Lung microvascular endothelial cell (primary cell): ENCODE data around the gene C5AR2. TPM values are rescaled to one million over a fixed set of nuclear protein-coding genes. Genes with fewer than 3 reads are reported as not detected.
"Not testable (repeated sequence)": the region's sequence is repeated elsewhere in the genome, so short reads cannot be mapped to it uniquely, and the experiment has no call there.

Experiments
- DNase-seq, 2 donors: peaks; one replicate each; pipeline versions ENCODE4 v3.0.0 to v3.0.0-alpha.2; 2010; ENCODE audit warnings: low read depth in 2 of 2
- total RNA-seq: library from RNA; depleted of rRNA; stranded (reverse); fragments of >200 nt; gene quantifications from 2 replicates; pipeline ENCODE4 v1.2.1, GENCODE V29; 2014

The C5AR2 gene
- total RNA-seq, 1 donor from 2014 or later: under 0.01 TPM

DNA sequence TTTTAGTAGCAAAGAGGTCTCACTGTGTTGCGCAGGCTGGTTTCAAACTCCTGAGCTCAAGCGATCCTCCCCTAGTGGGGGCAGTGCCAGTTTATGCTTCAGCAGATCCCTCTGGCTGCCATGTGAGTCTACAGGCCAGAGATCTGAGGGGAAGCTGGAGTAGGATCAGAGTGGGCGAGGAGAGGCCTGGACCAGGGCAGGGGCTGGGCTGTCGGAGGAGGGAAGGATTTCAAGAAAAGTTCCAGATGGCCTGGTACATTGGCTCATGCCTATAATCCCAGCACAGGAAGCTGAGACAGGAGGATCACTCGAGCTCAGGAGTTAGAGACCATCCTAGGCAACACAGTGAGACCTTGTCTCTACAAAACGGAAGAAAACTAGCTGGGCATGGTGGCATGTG, 27.0 kb downstream of the C5AR2 start:
- no peak for DNase-seq

DNA sequence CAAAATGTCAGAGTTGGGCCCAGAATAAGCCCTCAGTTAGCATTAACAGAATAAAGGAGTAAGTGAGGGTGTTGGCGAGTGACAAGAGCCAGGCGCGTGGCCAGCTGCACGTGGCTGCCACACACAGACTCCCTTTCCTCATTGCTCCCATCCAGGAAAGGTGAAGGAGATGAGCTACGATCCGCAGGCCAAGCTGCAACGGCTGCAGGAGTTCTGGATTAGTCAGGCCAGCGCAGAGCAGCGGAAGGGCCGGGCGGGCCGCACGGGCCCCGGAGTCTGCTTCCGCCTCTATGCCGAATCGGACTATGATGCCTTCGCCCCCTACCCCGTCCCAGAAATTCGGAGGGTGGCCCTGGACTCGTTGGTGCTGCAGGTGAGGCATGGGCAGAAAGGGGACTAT, 30.3 kb downstream of the C5AR2 start:
- DNase-seq: no peak

DNA sequence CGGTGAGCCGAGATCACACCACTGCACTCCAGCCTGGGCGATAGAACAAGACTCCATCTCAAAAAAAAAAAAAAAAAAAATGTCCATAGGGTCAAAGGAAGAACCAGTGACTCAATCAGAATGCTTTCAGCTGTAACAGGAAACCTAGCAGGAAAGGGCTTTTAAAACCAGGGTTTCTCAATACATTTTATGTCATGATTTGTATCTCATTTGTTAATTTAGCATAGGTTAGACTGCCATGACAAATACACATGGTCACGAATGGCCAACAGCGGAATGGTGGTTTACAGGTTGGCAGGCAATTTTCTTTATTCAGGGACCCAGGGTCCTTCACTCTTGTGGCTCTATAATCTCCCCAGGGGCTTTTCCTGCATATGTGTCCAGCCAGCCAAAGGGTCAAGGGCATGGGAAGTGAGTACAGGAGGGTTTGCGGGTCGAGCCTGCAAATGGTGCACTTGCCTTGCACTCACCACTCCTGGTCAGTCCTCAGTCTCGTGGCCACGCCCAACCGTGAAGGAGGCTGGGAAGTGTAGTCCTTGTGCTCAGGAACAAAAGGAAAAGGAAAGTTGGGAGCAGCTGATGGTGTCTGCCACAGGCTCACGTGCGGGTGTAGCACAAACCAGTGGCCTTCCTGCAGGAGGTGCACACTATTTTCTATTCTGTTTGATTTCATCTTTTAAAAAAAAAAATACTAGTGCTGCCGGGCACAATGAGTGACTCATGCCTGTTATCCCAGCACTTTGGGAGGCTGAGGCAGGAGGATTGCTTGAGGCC, 32.0 kb downstream of the C5AR2 start:
- peak; percentile 89 to 92 for DNase-seq

DNA sequence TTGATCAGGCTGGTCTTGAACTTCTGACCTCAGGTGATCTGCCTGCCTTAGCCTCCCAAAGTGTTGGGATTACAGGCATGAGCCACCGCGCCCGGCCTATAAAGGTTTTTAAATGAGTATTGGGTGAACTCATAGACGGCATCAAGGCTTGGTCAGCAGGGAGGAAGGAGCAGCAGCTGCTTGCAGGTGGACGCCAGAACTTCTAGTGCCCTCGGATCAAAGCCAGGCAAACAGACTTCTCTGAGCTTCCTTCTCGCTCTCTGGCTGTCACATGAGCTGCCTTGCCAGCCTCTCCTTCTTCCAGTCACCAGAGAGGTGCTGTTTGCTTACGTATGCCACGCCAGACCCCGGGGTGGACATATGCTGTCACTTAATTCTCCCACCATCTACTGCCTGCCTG, 33.5 kb downstream of the C5AR2 start:
- DNase-seq: not testable (repeated sequence)

DNA sequence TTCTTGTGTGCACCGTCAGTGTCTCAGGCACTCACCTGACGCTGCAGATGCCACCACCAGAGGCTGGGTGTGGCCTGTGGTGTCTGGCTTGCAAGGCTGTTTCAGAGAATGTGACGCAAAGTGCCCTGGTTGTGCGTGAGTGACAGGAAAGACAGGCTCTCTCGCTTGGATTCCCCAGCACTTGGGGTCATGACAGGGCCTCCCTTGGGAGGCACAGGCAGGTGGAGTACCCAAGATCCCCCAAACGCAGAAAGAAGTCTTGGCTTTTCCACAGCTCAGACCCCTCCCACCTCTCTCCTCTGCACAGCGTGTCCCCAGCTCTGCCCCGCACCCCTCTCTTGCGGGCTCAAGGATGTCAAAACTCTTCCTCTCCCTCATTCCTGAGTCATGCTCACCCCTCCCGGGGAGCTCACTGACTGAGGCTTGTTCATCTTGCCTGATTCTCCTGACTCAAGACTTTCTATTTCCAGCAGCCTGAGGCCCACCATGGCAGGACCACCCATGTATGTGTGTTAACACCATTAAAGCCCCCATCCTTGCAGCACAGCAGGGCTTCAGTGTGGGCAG, 38.2 kb downstream of the C5AR2 start:
- peak in 1 of 2 donors; percentile 30 for DNase-seq

DNA sequence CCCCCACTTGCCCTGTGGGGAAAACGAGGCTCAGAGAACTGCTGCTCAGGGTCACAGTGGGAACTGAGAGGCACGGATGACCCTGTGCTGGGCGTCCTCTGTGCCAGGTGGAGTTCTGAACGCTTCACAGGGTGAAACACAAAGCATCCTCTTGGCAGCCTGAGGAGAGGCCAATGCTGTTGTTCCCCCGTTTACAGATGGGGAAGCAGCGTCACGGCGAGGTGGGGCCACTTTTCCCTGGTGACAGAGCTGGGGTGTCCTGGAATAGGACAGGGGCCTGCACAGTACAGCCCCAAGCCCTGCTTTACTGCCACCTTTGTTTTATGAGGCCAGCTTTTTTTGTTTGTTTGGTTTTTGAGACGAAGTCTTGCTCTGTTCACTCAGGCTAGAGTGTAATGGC, 39.3 kb downstream of the C5AR2 start:
- DNase-seq: no peak

DNA sequence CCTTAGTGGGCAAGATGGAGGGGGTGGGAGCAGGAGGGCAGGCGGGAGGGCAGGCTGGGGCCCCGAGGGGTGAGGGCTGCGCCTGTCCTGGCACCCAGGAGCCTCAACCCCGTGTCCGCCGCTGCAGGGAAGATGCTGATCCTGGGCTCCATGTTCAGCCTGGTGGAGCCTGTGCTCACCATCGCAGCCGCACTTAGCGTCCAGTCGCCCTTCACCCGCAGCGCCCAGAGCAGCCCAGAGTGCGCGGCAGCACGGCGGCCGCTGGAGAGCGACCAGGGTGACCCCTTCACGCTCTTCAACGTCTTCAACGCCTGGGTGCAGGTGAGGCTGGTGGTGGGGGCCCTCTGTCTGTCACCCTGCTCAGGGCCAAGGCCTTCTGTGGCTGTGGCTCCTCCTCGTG, 40.6 kb downstream of the C5AR2 start:
- no peak for DNase-seq

DNA sequence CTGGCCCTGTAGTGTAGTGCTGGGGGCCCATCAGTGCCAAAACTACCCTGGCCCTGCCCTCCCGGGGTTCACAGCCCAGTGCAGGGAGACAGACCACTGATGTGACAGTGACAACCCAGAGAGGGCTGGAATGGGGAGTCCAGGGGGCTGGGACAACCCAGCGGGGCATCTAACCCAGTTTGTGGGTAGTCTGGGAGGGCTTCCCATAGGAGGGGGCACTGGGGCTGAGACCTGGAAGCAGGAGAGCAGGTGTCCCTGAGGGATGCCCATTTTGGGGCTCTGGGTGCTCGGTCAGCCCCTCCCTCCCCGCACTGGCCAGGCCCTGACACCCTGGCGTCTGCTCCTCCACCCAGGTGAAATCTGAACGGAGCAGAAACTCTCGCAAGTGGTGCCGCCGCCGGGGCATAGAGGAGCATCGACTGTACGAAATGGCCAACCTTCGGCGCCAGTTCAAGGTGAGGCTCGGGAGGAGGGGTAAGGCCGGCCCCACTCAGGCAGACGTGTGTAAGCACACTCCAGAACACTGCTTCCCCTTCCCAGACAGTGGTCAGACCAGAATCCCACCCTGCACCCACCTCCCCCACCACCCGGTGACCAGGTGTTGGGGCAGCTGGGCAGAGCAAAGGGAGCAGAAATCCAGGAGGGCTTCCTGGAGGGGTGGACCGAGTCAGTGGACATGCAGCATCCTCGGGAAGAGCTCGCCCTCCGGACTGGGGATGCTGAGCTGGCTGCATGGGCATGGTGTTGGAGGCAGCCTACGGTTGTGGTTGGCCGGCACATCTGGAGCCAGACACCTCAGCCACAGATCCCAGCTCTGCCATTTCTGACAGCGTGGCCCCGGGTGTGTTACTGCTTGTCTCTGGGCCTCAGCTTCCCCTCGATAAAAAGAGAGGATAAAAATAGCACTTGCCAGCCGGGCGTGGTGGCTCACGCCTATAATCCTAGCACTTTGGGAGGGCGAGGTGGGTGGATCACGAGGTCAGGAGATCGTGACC, 41.6 kb downstream of the C5AR2 start:
- no peak for DNase-seq

DNA sequence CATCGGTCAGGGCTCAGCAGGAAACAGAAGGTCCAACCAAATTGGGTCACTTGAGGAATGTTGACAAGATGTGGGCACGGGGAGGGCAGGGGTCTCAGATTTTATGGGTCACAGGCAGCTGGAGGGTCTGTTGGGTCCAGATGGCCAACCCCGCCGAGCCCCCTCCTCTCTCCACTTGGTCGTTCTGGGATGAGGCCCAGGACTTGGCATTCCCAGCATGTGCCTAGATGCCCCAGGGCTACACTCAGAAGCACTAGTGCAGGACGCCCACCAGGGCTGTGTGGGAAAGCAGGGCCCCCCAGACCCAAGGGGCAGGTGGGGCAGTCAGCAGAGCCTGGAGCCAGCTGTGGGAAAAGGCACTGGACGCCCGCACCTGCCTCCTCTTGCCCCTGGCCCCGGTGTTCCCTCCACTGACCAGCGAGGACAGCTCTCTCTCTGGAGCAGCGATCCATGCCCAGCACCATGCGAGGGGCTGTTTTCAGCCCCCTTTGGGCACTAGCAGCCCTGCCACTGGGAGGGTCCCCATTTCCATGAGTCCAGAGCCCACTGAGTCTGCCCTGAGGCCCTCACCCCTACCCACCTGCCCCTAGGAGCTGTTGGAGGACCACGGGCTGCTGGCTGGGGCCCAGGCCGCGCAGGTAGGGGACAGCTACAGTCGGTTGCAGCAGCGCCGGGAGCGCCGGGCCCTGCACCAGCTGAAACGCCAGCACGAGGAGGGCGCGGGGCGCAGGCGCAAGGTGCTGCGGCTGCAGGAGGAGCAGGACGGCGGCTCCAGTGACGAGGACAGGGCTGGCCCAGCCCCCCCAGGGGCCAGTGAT, 43.1 kb downstream of the C5AR2 start:
- DNase-seq: no peak

DNA sequence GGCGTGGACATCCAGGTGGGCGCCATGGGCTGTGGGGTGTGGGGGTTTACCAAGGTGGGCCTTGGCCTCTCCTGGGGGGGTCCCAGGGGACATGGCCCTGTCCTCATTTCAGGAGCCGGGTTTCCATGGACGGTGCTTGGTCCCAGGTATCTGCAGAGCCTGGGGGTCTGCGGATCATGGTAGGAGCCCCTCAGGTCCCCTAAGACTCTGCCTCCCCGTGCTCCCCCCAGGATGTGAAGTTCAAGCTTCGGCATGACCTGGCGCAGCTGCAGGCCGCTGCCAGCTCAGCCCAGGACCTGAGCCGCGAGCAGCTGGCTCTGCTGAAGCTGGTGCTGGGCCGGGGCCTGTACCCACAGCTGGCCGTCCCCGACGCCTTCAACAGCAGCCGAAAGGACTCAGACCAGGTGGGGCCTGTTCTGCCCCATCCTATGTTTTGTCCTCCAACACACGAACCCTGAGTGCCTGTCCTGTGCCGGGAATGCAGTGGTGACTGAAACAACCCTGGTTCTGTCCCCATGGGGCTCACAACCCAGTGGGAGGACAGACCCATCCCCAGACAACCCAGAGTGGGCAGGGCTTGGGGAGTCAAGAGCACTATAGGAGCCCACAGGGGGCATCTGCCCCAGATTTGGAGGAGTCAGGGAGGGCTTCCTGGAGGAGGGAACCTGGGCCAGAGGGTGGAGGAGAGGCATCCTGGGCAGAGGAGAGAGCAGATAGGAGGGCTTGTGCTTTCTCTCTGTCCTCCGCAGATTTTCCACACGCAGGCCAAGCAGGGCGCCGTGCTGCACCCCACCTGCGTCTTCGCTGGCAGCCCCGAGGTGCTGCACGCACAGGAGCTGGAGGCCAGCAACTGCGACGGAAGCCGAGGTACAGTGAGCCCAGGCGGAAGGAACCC, 44.0 kb downstream of the C5AR2 start:
- DNase-seq: no peak

DNA sequence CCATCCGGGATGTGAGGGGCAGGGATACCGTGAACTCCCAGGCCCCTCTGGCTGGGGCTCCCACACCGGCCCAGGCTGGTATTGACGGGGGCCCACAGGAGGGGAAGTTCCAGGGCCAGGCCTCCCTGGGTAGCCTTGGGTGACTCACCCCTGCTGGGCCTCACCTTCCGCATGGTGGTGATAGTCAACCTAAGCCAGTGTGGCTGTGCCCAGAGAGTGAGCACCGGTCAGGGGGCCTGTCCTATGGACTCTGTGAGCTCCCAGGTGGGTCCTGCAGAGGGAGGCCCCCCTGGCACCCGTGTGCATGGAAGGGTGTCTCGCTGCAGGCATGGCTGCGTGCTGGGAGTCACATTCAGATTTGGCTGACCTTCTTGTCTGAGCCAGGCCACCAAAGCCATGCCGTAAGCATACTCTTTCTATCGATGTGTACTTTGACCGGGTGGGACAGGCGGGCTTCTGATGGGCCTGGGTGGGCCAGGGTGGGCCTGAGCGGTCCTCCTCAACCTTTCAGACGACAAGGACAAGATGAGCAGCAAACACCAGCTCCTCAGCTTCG, 44.7 kb downstream of the C5AR2 start:
- DNase-seq: no peak

DNA sequence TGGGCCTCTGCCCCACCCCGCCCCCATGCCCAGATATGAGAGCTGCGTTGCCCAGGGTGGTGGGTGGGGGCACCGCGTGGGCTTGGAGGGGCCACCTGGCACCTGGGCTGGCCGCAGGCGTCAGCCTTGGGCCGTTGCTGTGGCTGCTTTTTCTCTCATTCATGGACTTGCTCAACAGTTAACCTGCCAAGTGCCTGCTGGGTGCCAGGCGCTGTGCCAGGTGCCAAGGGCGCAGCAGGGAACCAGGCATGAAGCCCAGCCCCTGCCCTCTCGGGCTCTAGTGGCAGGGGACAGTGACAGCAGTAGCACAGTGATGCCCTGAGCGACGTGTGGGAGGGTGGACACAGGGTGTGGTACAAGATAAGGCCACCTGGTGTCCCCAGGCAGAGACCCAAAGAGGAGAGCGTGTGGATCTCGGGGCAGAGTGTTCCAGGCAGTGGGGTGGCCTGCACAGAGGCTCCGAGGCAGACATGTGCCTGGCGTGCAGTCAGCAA, 45.3 kb downstream of the C5AR2 start:
- no peak for DNase-seq

DNA sequence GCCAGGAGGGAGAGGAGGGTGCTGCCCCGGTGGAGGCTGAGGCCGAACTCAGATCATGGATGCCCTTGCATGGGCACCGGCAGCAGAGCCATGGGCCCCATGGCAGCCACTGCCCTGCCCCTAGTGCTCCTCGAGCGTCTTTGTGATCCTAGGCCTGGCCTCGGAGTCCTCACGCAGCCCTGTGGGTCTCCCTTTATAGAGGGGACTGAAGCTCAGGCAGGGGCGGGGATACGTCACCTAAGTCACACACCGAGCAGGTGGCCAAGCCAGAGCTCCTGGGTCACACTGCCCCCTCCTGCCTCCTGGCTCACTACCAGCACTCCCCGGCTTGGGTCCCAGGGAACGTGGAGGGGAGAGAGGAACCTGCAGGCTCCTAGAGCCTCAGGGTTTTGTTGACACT, 45.8 kb downstream of the C5AR2 start:
- no peak for DNase-seq

DNA sequence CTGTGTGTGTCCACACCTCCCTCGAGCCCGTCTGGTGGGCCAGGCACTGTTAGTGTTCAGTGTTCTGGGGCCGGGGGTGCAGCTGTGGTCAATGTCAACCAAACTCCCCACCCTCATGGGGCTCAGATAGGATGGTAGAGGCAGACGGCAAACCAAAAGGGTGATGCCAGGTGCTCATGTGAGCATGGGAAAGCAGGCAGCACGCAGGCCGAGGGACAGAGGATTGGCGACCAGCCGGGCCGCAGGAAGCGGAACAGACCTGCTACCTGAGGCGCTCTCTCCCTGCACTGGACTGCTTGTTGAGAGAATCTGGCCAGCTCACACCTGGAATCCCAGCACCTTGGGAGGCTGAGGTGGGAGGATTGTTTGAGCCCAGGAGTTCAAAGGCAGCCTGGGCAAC, 46.3 kb downstream of the C5AR2 start:
- no peak for DNase-seq

DNA sequence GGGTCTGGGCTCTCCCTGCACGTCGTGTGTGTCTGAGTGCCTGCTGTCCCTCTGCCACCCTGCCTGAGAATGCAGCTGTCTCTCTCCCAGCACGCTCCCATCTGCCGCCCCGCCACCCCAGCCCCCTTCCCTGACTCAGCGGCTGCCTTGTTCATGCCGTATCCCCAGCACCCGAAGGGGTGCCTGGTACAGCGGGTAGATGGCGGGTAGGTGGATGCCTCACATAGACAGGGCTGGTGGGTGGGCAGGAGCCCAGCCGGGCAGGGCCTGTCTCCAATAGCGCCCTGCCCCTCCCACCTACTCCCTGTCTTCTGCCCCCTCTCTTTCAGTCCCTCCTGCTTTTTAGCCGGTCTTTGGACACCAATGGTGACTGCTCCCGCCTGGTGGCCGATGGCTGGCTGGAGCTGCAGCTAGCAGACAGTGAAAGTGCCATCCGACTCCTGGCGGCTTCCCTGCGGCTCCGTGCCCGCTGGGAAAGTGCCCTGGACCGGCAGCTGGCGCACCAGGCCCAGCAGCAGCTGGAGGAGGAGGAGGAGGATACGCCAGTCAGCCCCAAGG, 47.5 kb downstream of the C5AR2 start:
- no peak for DNase-seq

DNA sequence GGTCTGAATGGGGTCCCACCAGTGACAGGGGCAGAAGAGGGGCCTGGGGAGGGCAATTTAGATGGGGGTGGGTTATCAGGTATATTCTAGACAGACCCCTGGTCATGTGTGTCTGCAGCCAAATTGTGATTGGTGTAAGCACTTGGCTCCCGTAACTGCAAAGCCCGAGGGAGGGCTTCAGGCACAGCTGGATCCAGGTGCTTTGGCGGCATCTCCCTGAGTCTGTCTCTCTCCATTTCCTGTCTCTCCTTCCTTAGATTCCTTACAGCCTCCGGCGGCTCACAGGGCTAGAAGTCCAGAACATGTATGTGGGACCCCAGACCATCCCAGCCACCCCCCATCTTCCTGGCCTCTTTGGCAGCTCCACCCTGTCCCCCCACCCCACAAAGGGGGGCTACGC, 48.6 kb downstream of the C5AR2 start:
- no peak for DNase-seq

DNA sequence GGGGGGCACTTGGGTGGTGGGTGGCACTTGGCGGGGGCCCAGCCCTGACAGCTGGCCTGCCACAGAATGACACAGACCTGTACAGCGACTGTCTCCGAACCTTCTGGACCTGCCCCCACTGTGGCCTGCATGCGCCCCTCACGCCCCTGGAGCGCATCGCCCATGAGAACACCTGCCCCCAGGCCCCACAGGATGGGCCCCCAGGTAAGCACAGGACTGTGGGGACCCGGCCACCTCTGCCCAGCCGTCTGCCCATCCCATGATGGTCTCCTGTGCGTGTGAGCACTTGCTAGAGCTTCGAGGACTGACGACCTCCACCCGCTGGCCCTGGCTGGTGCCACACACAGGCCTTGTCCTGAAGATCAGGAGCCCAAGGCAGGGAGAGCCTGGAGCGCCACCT, 49.1 kb downstream of the C5AR2 start:
- DNase-seq: no peak

DNA sequence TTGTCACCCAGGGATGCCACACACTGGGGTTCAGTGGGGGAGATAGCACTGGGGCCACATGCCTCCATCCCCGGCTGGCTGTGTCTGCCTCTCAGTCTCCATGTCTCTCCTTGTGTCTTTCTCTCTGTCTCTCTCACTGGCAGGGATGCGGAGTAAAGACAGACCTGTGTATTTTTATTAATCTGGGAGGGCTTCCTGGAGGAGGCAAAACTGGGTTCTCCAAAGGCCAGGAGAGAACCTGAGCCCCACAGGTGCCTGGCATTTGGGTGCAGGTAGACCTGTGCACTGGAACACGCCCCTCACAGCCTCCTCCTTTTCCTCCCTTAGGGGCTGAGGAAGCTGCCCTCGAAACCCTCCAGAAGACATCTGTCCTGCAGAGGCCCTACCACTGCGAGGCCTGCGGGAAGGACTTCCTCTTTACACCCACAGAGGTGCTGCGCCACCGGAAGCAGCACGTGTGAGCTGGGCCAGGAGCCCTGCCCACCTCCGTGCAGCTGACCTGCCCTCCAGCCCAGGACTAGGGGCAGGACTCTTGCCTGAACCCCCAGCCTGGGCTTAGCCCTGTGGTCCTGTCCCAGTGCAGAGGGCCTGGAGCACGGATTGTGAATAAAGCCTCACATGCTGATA, 49.8 kb downstream of the C5AR2 start:
- no peak for DNase-seq

DNA sequence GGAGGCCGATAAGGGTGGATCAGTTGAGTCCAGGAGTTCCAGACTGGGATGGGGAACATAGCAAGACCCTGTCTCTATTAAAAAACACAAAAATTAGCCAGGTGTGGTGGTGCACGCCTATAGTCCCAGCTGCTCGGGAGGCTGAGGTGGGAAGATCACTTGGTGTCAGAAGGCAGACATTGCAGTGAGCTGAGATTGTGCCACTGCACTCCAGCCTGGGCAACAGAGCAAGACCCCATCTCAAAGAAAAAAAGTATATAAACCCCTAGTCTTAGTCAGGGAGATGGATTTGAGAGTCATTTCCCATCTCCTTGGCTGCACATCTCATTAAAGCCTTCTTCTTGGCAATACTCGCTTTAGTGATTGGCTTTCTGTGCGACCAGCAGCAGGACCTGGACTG, 51.9 kb downstream of the C5AR2 start:
- DNase-seq: not testable (repeated sequence)
